CD4-positive, alpha-beta T cell treated with Interleukin-10 for 1 hour (primary cell): ENCODE results near the gene AHRR.

Experiments used
- DNase-seq: peaks from one replicate; pipeline ENCODE4 v3.0.0-alpha.2; 2020

AHRR gene

GRCh38 chr5:417301-418161 is 96.0 kb downstream of the AHRR start:
- no peak for DNase-seq

DNA sequence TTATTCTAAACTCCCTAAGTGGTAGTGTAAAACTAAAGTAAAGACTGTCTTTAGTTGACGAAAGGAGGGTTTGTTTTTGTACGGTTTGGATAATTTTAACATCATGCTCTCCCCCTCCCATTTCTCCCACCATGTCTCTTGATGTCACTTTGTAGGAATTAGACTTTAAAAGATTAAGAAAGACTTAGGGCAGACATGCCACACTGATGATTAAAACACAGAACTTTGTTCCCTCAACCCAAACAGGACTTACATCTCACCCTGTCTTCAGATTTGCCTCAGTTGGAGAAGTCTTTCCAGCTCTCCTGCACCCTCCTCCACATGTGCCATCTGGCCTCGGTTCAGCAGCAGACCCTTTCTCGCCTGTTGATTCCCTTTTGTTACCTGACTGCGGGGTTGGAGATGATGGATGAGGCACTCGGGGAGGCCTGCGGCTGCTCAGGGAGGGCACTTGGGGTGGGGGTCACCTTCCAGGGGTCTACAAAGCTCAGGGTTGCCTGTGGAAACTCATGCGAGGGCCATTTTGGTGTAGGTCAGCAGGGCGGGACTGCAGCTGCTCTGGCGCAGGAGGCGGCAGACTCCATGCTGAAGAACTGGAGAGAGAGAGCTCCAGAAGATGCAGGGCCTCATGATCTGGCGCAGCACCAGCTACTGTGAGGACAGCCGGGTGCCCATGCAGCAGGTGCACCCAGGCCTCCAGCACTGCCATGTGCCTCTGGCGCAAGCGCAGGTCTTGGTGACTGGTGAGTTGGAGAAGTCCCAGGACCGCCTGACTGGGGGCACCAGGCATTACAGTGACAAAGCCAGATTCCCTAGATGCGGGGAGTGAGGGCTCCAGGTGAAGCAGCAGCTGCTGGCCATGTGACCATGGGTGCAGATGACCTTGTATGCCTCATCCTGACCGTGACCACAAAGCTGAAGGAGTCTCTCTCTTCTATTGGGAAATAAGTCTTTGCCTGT is 96.9 kb downstream of the AHRR start:
- DNase-seq, result no peak

- no peak for DNase-seq
These were observed 98.5 kb downstream of the AHRR start for GRCh38 chr5:419970-420369.

DNA sequence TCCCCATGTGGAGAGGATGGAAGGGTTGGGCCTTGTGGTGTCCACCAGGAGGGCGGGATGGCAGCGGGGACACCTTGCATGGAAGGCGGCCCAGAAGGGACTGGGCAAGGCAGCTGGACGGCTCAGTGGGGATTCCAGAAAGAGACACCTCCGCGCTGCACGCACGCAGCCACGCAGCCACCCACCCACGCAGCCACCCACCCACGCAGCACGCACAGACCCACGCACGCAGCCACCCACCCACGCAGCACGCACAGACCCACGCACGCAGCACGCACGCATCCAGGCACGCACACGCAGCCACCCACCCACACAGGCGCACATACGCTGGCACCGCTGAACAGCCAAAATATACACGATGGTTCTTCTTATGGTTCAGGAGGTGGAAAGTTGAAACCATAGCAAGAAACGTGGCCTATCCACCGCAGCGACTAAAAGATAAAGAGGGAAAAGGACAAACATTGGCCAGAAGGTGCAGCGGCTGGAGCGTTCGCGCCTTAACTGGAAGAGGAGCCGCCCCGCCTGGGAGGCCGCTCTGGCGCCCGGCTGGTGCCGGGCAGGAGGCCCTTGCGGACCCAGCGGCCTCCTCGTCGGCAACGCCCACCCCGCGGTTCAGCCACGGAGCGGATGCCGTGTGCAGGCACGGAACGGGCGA is 99.2 kb downstream of the AHRR start:
- DNase-seq, result no peak

DNA sequence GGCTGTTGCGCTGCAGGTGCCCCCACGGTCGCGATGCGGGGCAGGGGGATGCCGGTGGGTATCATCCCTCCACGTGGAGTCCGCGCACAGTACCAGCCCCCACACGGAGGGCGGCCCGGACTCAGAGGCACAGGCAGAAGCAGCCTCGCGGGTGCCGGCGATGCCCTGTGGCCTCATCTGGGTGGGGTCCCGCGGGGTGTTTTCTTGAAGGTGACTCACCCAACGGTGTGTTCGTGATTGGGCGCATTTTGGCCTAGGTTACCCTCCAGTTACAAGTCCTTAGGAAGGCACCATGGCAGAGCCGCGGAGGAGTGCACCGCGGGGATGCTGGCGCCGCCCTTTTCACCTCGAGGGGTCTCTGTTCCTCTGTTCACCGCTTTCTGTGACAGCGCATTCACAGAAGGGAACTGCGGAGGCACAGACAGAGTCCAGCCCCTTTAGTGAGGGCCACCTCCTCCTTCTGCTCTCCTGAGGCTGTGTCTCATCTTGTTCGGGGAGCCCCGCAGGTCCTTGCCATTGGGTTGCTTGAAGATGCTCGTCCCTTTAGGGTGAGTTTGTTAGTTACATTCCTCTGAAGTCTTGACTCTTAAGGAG is 99.9 kb downstream of the AHRR start:
- DNase-seq, result no peak

- no peak for DNase-seq
These were observed 100.4 kb downstream of the AHRR start for GRCh38 chr5:421901-422300.

DNA sequence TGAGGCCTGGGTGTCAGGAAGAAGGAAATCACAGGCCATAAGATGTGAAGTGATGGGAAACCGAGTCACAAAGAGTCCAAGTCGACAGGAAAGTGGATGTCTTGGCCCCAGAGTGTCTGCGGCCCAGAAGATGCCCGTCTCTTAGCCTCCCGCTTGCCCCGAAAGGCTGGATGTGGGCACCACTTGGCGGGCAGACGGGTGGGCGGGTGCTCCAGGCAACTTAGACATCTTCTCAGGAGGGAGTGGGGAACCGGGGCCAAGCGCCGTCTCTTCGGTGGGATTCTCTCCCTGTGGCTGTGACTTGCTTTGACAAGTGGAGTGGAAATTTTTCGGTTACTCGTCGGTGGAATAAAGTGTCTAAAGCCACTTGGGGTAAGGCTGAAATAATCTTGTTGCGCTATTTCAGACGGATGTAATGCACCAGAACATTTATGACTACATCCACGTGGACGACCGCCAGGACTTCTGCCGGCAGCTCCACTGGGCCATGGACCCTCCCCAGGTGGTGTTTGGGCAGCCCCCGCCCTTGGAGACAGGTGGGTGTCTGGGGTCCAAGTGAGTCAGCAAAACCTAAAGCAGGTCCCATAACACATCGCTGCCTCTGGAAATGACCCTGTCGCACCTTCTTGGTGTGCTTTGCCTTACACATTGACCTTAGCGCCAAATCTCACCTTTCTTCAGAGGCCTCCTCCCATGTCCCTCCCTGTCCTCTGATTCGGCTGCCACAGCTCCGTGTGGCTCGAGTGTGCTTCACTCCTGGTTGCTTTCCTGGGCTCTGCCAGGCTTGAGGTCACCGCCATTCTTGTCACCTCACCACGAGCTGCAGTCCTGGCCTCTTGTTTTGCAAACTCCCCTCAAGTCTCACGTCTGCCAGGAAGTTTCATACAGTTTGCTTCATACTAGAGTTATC is 101.1 kb downstream of the AHRR start:
- no peak for DNase-seq

- no peak for DNase-seq
These were observed 101.7 kb downstream of the AHRR start for GRCh38 chr5:423233-423565.

- DNase-seq, result no peak
These were observed 102.2 kb downstream of the AHRR start for GRCh38 chr5:423626-424261.

GRCh38 chr5:424301-425110 is 103.0 kb downstream of the AHRR start:
- no peak for DNase-seq

GRCh38 chr5:425714-426113 is 104.2 kb downstream of the AHRR start:
- DNase-seq, result peak; percentile 18

DNA sequence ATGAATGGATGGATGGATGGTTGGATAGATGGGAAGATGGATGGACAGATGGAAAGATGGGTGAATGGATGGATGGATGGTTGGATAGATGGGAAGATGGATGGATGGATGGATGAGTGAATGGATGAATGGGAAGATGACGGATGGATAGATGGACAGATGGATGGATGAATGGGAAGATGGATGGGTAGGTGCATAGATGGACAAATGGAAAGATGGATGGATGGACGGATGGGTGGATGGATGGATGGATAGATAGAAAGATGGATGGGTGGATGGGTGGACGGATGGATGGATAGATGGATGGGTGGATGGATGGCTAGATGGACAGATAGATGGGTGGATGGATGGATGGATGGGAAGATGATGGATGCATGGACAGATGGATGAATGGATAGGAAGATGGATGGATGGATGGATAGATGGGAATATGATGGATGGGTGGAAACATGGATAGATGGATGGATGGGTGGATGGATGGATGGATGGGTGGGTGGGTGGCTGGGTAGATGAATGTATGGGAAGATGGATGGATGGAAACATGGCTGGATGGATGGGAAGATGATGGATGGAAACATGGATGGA is 105.0 kb downstream of the AHRR start:
- no peak for DNase-seq

DNA sequence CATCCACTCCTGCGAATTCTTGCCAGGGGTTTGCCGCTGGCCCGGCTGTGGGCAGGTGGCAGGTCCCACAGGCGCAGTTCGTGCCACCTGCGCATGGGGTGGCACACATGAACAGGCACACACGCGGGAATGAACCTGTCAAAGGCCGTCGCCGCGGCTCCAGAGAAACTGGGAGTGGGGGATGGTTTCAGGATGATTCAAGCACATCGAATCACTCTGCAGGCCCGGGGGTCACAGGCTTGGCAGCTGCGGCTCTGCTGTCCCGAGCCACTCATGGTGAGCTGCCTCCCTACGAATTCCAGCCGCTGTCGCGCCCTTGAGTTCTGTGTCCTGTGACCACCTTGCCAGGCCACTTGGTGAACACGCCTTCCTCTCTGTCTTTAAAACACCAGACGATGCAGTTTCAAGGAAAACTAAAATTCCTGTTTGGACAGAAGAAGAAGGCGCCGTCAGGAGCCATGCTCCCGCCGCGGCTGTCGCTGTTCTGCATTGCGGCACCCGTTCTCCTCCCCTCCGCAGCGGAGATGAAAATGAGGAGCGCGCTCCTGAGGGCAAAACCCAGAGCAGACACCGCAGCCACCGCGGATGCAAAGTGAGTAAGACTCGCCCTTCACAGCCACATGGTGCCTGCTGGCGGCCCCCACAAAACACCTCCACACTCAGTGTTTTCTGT is 106.0 kb downstream of the AHRR start:
- no peak for DNase-seq

GRCh38 chr5:428219-428618 is 106.7 kb downstream of the AHRR start:
- DNase-seq, result no peak

GRCh38 chr5:428754-429452 is 107.4 kb downstream of the AHRR start:
- no peak for DNase-seq

- no peak for DNase-seq
These were observed 108.1 kb downstream of the AHRR start for GRCh38 chr5:429453-430188.

DNA sequence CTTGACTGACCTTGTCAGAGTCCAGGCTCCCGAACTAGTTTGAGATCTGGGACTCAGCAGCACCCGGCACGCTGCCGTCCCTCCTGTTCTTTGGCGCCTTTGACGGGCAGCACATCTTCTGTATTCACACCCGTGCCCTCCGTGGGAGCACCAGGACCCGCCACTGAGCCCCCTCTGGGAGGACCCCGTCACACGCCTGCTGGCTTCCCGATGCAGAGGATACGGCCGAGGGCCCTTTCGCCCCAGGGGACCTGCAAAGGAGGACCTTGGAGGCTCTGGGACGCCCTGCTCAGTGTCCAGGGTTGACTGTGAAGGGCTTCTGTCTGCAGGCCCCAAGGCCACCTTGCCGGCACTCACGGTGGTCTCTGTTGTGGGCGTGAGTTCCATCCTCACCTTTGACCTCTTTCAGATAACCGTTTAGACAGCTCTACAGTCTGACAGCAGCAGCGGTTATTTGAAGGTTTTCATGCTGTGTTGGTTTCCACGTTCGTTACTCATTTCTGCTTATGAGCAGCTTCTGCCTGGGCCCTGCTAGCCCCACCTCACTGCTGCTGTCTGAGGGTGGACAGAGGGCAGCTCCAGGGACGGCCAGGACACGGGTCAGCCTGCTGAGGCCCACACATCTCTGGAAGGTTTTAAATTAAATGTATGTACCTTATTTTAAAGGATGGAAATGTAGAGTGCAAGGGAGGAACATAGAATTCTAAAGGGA is 108.9 kb downstream of the AHRR start:
- no peak for DNase-seq
